ENCODE results near the gene ARHGAP18.

Gene ARHGAP18

DNA sequence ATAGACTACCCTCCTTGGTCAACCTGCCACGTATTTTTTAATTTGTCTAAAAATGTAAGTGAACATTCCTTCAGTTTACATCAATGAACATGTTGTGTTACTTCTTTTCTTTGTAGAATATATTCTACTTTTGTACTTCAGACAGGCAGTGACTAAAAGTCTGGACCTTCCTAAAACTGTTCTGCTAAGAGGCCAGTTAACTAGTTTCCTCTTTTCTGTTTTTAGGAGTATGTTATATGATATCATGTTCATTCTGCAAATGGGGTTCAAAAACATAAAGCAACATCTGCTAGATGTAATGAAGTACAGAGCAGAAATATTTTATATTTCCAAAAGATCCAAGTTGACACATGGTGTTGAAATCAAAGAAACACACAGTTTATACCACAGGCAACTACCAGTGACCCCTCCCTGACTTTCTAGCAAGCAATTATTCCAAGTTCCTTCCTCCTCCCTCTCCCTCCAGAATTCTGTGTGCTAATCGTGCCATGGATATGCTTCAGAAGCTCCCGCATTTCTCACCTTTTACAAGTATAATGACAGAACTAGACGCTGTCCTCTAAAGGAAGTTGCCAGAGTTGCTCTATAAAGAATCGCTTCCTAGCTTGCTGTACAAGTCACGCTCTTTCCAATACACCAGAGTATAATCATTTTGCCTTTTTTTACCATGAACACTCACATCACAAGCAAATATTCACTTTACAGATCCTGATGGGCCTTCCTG lies 64.7 kb downstream of the ARHGAP18 start:
- no peak overlapping the region for H3K27ac Mint-ChIP-seq
- peaks cover 4% of the 10 kb centered on the region for H3K36me3 Mint-ChIP-seq (ENCODE audit: low read depth)
- no peak overlapping the region for H3K4me3 Mint-ChIP-seq
- no peak for DNase-seq (ENCODE audit: low spot score)
- H3K4me1 Mint-ChIP-seq (ENCODE audit: low read depth) = peaks cover 6% of the 10 kb centered on the region
- H3K27me3 Mint-ChIP-seq (ENCODE audit: low read depth) = peaks cover 4% of the 10 kb centered on the region
- H3K9me3 Mint-ChIP-seq = no peaks in the 10 kb centered on the region

- Mint-ChIP-seq H3K4me3 (no peak overlapping the region), H3K9me3 (no peaks in the 10 kb centered on the region), H3K4me1 (ENCODE audit: low read depth) (peaks cover 6% of the 10 kb centered on the region), H3K27me3 (ENCODE audit: low read depth) (peaks cover 4% of the 10 kb centered on the region), H3K36me3 (ENCODE audit: low read depth) (peaks cover 5% of the 10 kb centered on the region), H3K27ac (no peak overlapping the region)
- DNase-seq (ENCODE audit: low spot score) = no peak
These were observed 65.4 kb downstream of the ARHGAP18 start for GRCh38 chr6:129644567-129645015.

GRCh38 chr6:129643968-129644367 lies 66.0 kb downstream of the ARHGAP18 start:
- H3K36me3 Mint-ChIP-seq (ENCODE audit: low read depth) = peaks cover 5% of the 10 kb centered on the region

GRCh38 chr6:129643176-129643575 lies 66.8 kb downstream of the ARHGAP18 start:
- peaks cover 9% of the 10 kb centered on the region for H3K36me3 Mint-ChIP-seq (ENCODE audit: low read depth)
- no peaks in the 10 kb centered on the region for H3K9me3 Mint-ChIP-seq
- H3K27me3 Mint-ChIP-seq (ENCODE audit: low read depth) = peaks cover 4% of the 10 kb centered on the region
- DNase-seq (ENCODE audit: low spot score) = no peak
- H3K27ac Mint-ChIP-seq = no peak overlapping the region
- no peaks in the 10 kb centered on the region for H3K4me1 Mint-ChIP-seq (ENCODE audit: low read depth)
- no peak overlapping the region for H3K4me3 Mint-ChIP-seq

More at GRCh38 chr6:129643968-129644367, 66.0 kb downstream of the ARHGAP18 start:
- H3K27me3 Mint-ChIP-seq (ENCODE audit: low read depth) = peaks cover 4% of the 10 kb centered on the region
- no peaks in the 10 kb centered on the region for H3K9me3 Mint-ChIP-seq
- no peak overlapping the region for H3K4me3 Mint-ChIP-seq
- peaks cover 4% of the 10 kb centered on the region for H3K4me1 Mint-ChIP-seq (ENCODE audit: low read depth)
- no peak for DNase-seq (ENCODE audit: low spot score)
- H3K27ac Mint-ChIP-seq = no peak overlapping the region

DNA sequence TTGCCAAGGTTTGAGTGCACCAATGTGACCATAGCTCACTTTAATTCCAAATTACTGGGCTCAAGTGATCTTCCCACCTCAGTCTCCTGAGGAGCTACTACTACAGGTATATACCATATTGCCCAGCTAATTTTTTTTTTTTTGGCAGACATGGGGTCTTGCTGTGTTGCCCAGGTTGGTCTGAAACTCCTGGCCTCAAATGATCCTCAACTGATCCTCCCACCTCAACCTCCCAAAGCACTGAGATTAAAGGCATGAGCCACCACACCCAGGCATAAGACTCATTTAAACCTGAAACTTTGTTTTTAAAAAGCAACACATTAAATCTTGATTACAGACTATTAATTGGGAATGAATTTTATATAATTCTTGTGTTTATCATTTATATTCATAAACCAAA lies 67.7 kb downstream of the ARHGAP18 start:
- no peaks in the 10 kb centered on the region for H3K4me1 Mint-ChIP-seq (ENCODE audit: low read depth)
- peaks cover 4% of the 10 kb centered on the region for H3K27me3 Mint-ChIP-seq (ENCODE audit: low read depth)
- H3K27ac Mint-ChIP-seq = no peak overlapping the region
- H3K4me3 Mint-ChIP-seq = no peak overlapping the region
- DNase-seq (ENCODE audit: low spot score) = no peak
- no peaks in the 10 kb centered on the region for H3K9me3 Mint-ChIP-seq
- H3K36me3 Mint-ChIP-seq (ENCODE audit: low read depth) = peaks cover 17% of the 10 kb centered on the region

DNA sequence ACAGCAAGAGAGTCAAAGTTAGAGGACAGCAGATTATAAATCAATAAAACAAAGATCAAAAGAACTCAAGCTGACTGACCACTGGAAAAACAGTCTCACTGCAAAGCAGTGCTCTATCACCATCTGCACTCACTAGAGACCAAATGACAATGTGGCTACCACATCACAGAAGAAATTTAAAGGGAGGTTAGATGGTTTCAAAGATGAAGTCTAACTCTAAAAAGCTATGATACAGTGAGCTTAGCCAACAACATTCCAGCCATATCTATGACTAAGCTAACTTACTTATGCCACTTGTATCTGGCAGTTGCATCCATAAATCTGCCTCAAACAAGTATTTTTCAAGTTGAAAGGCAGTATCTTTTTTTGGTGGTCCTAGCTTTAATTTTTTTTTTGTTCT lies 68.6 kb downstream of the ARHGAP18 start:
- DNase-seq (ENCODE audit: low spot score) = no peak
- Mint-ChIP-seq H3K4me1 (ENCODE audit: low read depth) (no peaks in the 10 kb centered on the region), H3K27me3 (ENCODE audit: low read depth) (peaks cover 4% of the 10 kb centered on the region), H3K9me3 (no peaks in the 10 kb centered on the region), H3K27ac (no peak overlapping the region), H3K4me3 (no peak overlapping the region), H3K36me3 (ENCODE audit: low read depth) (peaks cover 21% of the 10 kb centered on the region)

- no peak for DNase-seq (ENCODE audit: low spot score)
- Mint-ChIP-seq H3K9me3 (no peaks in the 10 kb centered on the region), H3K4me3 (no peak overlapping the region), H3K27me3 (ENCODE audit: low read depth) (peaks cover 2% of the 10 kb centered on the region), H3K36me3 (ENCODE audit: low read depth) (peaks cover 28% of the 10 kb centered on the region), H3K27ac (no peak overlapping the region), H3K4me1 (ENCODE audit: low read depth) (no peaks in the 10 kb centered on the region)
These were observed 71.3 kb downstream of the ARHGAP18 start for GRCh38 chr6:129638686-129639085.

GRCh38 chr6:129638055-129638684 lies 71.8 kb downstream of the ARHGAP18 start:
- H3K9me3 Mint-ChIP-seq = no peaks in the 10 kb centered on the region
- DNase-seq (ENCODE audit: low spot score) = no peak
- no peaks in the 10 kb centered on the region for H3K4me1 Mint-ChIP-seq (ENCODE audit: low read depth)
- H3K36me3 Mint-ChIP-seq (ENCODE audit: low read depth) = peaks cover 31% of the 10 kb centered on the region
- H3K27me3 Mint-ChIP-seq (ENCODE audit: low read depth) = peaks cover 2% of the 10 kb centered on the region
- no peak overlapping the region for H3K4me3 Mint-ChIP-seq
- no peak overlapping the region for H3K27ac Mint-ChIP-seq

GRCh38 chr6:129637340-129638054 lies 72.5 kb downstream of the ARHGAP18 start:
- DNase-seq (ENCODE audit: low spot score) = no peak
- Mint-ChIP-seq H3K36me3 (ENCODE audit: low read depth) (peaks cover 31% of the 10 kb centered on the region), H3K27ac (no peak overlapping the region), H3K4me1 (ENCODE audit: low read depth) (no peaks in the 10 kb centered on the region), H3K9me3 (no peaks in the 10 kb centered on the region), H3K27me3 (ENCODE audit: low read depth) (peaks cover 2% of the 10 kb centered on the region), H3K4me3 (no peak overlapping the region)

GRCh38 chr6:129635396-129636130 lies 74.4 kb downstream of the ARHGAP18 start:
- no peak overlapping the region for H3K27ac Mint-ChIP-seq
- no peak overlapping the region for H3K4me3 Mint-ChIP-seq
- no peaks in the 10 kb centered on the region for H3K9me3 Mint-ChIP-seq
- H3K36me3 Mint-ChIP-seq (ENCODE audit: low read depth) = peaks cover 28% of the 10 kb centered on the region
- H3K27me3 Mint-ChIP-seq (ENCODE audit: low read depth) = no peaks in the 10 kb centered on the region
- H3K4me1 Mint-ChIP-seq (ENCODE audit: low read depth) = no peaks in the 10 kb centered on the region
- no peak for DNase-seq (ENCODE audit: low spot score)

DNA sequence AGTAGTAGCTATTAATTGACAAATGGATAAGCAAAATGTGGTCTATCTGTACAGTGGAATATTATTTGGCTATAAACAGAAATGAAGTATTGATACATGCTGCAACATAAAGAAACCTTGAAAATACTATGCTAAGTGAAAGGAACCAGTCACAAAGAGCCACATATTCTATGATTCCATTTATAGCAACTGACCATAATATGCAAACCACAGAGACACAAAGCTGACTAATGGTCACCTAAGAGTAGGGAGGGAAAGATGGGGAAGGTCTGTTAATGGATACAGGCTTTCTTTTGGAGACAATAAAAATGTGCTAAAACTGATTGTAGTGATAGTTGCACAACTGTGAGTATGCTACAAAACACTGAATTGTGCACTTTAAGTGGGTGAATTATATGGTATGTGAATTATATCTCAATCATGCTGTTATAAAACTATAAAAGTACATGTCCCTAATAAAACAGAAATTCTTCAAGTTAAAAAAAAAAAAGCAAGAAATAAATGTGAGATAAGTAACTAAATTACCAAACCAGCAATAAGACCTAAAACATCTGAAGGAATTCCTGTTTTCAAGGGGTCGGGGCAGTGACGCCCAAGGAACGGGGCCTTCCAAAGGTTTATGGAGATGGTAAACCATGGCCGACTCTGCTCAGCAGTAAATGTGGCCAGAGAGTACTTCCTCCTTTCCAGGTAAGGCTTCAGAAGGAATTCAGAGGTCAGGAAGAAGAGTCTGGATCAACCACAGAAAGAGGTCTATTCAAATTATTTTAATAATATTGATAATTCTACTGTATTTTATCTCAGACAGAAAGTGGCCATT lies 75.4 kb downstream of the ARHGAP18 start:
- Mint-ChIP-seq H3K4me1 (ENCODE audit: low read depth) (no peaks in the 10 kb centered on the region), H3K4me3 (no peak overlapping the region), H3K36me3 (ENCODE audit: low read depth) (peaks cover 26% of the 10 kb centered on the region), H3K27me3 (ENCODE audit: low read depth) (no peaks in the 10 kb centered on the region), H3K27ac (no peak overlapping the region), H3K9me3 (no peaks in the 10 kb centered on the region)
- DNase-seq (ENCODE audit: low spot score) = no peak

DNA sequence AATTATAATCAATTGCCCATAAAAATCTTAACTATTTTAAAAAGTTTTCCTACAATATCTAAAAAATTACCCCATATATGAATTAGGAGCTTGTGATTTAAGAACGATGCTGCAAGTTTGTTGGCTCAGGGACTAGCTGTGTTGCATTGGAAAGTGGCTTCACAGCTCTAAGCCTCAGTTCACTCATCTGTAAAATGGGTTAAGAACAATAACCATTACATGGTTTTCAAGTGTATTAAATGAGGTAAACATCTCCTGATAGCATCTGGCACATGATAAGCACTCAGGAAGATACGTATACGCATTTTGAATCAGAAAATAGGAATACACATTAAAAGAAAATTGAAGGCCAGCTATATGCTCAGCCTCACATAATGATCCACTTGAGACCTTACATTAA lies 76.4 kb downstream of the ARHGAP18 start:
- H3K9me3 Mint-ChIP-seq = no peaks in the 10 kb centered on the region
- H3K4me3 Mint-ChIP-seq = no peak overlapping the region
- no peak overlapping the region for H3K27ac Mint-ChIP-seq
- no peak for DNase-seq (ENCODE audit: low spot score)
- H3K4me1 Mint-ChIP-seq (ENCODE audit: low read depth) = no peaks in the 10 kb centered on the region
- peaks cover 27% of the 10 kb centered on the region for H3K36me3 Mint-ChIP-seq (ENCODE audit: low read depth)
- H3K27me3 Mint-ChIP-seq (ENCODE audit: low read depth) = no peaks in the 10 kb centered on the region

DNA sequence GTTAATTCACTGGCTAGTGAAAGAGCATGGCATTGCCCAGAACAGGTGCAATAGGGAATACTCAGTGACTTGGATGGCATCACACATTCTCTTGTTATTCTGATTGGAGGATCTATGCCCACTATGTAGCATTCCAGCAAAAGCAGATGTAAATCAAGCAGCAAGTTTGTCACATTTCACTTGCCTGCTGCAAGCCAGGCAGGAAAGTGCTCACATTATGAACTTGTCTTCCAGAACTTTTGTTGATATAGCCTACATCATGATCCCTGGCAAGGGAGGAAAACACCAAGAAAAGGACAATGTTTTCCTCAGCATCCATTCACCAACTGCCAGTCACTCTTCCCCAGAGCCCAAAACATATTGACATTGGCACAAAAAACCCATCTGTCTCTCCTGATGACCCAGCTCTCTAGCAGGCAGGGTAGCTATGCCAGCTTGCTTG lies 77.8 kb downstream of the ARHGAP18 start:
- Mint-ChIP-seq H3K9me3 (no peaks in the 10 kb centered on the region), H3K4me1 (ENCODE audit: low read depth) (no peaks in the 10 kb centered on the region), H3K27me3 (ENCODE audit: low read depth) (no peaks in the 10 kb centered on the region), H3K36me3 (ENCODE audit: low read depth) (peaks cover 15% of the 10 kb centered on the region), H3K4me3 (no peak overlapping the region), H3K27ac (no peak overlapping the region)
- no peak for DNase-seq (ENCODE audit: low spot score)
